ENCODE results near the gene CEBPB. TPM values are rescaled to one million over a fixed set of nuclear protein-coding genes. Genes with fewer than 3 reads are reported as not detected.
A peak's percentile ranks its signal among the peaks of the same experiment; 100 is the strongest.

Gene CEBPB
- polyA plus RNA-seq, 1 donor (not counting 4 experiments of a cell fraction or from before 2014, with no cell fraction given): 15.8 TPM

DNA sequence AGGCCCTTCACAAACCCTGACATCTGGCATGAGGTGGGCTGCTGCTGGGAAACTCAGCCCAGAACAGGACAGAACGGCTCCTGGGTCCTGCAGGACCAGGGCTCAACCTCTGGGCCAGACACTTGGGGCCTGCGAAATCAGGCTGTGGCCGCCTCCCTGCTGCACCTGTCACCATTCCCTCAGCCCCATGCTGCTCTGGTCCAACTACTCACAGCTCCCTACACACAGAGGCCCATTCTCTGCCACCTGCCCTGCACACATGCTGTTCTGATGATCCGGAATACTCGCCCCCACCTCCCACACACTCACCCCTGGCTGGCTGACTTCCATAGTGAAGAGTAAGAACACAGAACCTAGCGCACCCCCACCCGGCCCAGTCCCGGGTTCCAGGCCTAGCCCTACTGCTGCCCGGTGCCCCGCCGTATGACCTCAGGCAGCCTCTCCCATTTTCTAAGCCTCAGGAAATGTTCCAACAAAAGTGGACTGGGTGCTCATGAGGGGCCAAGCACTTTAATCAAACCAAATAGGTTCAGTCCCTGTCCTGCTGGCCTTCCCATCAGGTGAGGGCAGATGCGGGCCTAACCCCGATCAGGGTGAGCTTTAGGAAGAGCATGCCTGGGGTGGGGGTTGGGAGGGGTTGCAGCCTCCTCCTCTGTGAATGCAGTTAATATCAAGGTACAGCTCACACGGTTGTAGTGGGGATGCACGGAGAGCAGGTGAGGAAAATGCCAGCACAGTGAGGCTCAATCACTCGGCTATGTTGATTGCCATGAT, 41.0 kb upstream of the CEBPB start:
- Histone ChIP-seq H3K79me2 (ENCODE audit: control insufficient read depth, insufficient read depth, low read length) (peaks cover 77% of the 10 kb centered on the region), H3K4me1 (ENCODE audit: control insufficient read depth, extremely low read depth, insufficient read depth, low read length) (peaks cover 65% of the 10 kb centered on the region), H4K20me1 (ENCODE audit: control insufficient read depth, extremely low read depth, insufficient read depth, low read length) (peaks cover 11% of the 10 kb centered on the region), H3K9me3 (ENCODE audit: control insufficient read depth, low read depth, low read length) (no peaks in the 10 kb centered on the region), H3K27ac (ENCODE audit: control insufficient read depth, insufficient read depth, low read length) (peak overlapping the region; percentile 94), H2AFZ (ENCODE audit: control insufficient read depth, low read length) (no peak overlapping the region), H3K36me3 (ENCODE audit: control insufficient read depth in 2 of 2, extremely low read depth in 1 of 2, insufficient read depth in 2 of 2, low read length in 2 of 2) (peaks cover 18 to 37% of the 10 kb centered on the region in 2 experiments), H3K4me2 (ENCODE audit: control insufficient read depth, extremely low read depth, insufficient read depth, low read depth, low read length) (peak overlapping the region; percentile 100), H3K4me3 (ENCODE audit: control insufficient read depth in 2 of 3, extremely low read depth in 1 of 3, insufficient read depth in 2 of 3, low read depth in 1 of 3, low read length in 3 of 3) (peak overlapping the region; percentile 0 to 45 (median 8)), H3K9ac (ENCODE audit: control insufficient read depth, extremely low read depth, insufficient read depth, low read length) (peak overlapping the region; percentile 97), H3K9me1 (ENCODE audit: control insufficient read depth, extremely low read depth, insufficient read depth, low read length) (peaks cover 3% of the 10 kb centered on the region), H3K27me3 (ENCODE audit: control insufficient read depth, extremely low read depth, insufficient read depth, low read length) (no peaks in the 10 kb centered on the region)
- no peak for FAIRE-seq
- no peak for DNase-seq (ENCODE audit: low read depth, low spot score)
- TF ChIP-seq, protein P1, sequence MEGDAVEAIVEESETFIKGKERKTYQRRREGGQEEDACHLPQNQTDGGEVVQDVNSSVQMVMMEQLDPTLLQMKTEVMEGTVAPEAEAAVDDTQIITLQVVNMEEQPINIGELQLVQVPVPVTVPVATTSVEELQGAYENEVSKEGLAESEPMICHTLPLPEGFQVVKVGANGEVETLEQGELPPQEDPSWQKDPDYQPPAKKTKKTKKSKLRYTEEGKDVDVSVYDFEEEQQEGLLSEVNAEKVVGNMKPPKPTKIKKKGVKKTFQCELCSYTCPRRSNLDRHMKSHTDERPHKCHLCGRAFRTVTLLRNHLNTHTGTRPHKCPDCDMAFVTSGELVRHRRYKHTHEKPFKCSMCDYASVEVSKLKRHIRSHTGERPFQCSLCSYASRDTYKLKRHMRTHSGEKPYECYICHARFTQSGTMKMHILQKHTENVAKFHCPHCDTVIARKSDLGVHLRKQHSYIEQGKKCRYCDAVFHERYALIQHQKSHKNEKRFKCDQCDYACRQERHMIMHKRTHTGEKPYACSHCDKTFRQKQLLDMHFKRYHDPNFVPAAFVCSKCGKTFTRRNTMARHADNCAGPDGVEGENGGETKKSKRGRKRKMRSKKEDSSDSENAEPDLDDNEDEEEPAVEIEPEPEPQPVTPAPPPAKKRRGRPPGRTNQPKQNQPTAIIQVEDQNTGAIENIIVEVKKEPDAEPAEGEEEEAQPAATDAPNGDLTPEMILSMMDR (optimal IDR thresholded peaks at IDR 0.05 in 1 of 3, IDR thresholded peaks at IDR 0.05 in 1 of 3, conservative IDR thresholded peaks at IDR 0.05 in 1 of 3; ENCODE audit: extremely low read depth in 1 of 3, insufficient read depth in 2 of 3, low read length in 3 of 3): no peak
- no peak for TF ChIP-seq EZH2 (IDR thresholded peaks at IDR 0.05; ENCODE audit: low read length)
- dilution Hi-C loops (cut with MboI; ENCODE audit: extremely low pct_ligation_motif_present, low sequenced_read_pairs): no loop called here

DNA sequence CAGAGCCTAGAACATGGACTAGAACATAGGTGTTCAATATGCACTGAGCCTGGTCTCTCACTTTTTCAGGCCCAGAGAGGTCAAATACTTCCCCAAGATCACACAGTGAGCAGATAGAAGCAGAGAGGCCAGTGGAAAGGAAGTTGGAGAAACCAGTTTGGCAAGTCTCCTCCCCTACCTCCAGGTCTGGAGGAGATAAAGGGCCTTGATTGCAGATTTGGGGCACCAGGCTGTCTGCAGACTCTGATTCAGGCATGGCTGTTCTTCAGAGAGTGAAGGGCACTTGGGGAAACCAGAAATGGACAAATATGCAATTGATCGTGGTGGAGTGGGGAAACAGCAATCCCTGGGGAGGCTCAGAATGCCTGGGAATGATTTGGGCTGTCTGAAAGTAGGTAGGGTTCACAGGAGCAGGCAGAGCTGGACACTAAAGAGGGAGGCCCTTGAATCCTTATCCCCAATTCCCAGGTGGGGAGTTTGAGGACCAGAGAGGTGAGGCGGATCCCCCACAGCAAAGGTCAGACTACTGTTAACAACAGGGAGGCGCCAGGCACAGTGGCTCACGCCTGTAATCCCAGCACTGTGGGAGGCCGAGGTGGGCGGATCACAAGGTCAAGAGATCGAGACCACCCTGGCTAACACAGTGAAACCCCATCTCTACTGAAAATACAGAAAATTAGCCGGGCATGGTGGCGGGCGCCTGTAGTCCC, 39.4 kb upstream of the CEBPB start:
- Histone ChIP-seq H3K9ac (ENCODE audit: control insufficient read depth, extremely low read depth, insufficient read depth, low read length) (peak overlapping the region; percentile 97), H3K4me1 (ENCODE audit: control insufficient read depth, extremely low read depth, insufficient read depth, low read length) (peaks cover 56% of the 10 kb centered on the region), H3K36me3 (ENCODE audit: control insufficient read depth in 2 of 2, extremely low read depth in 1 of 2, insufficient read depth in 2 of 2, low read length in 2 of 2) (peaks cover 16 to 32% of the 10 kb centered on the region in 2 experiments)

More for the DNA sequence above, 39.4 kb upstream of the CEBPB start:
- Histone ChIP-seq H3K79me2 (ENCODE audit: control insufficient read depth, insufficient read depth, low read length) (peaks cover 67% of the 10 kb centered on the region), H3K27me3 (ENCODE audit: control insufficient read depth, extremely low read depth, insufficient read depth, low read length) (no peaks in the 10 kb centered on the region), H3K27ac (ENCODE audit: control insufficient read depth, insufficient read depth, low read length) (peak overlapping the region; percentile 94), H3K4me2 (ENCODE audit: control insufficient read depth, extremely low read depth, insufficient read depth, low read depth, low read length) (peak overlapping the region; percentile 100), H3K9me3 (ENCODE audit: control insufficient read depth, low read depth, low read length) (no peaks in the 10 kb centered on the region), H3K9me1 (ENCODE audit: control insufficient read depth, extremely low read depth, insufficient read depth, low read length) (peaks cover 3% of the 10 kb centered on the region), H4K20me1 (ENCODE audit: control insufficient read depth, extremely low read depth, insufficient read depth, low read length) (peaks cover 11% of the 10 kb centered on the region), H2AFZ (ENCODE audit: control insufficient read depth, low read length) (no peak overlapping the region), H3K4me3 (ENCODE audit: control insufficient read depth in 2 of 3, extremely low read depth in 1 of 3, insufficient read depth in 2 of 3, low read depth in 1 of 3, low read length in 3 of 3) (peak overlapping the region; percentile 57 to 97 (median 57))
- dilution Hi-C loops (cut with MboI; ENCODE audit: extremely low pct_ligation_motif_present, low sequenced_read_pairs): no loop called here
- FAIRE-seq (no peak), DNase-seq (ENCODE audit: low read depth, low spot score) (no peak)
- no peak for TF ChIP-seq EZH2 (IDR thresholded peaks at IDR 0.05; ENCODE audit: low read length)
- TF ChIP-seq, protein P1 (optimal IDR thresholded peaks at IDR 0.05 in 1 of 3, IDR thresholded peaks at IDR 0.05 in 1 of 3, conservative IDR thresholded peaks at IDR 0.05 in 1 of 3; ENCODE audit: extremely low read depth in 1 of 3, insufficient read depth in 2 of 3, low read length in 3 of 3): no peak
